ENCODE measurements around the gene AKT2.
A peak's percentile ranks its signal among the peaks of the same experiment; 100 is the strongest.

The AKT2 gene

DNA sequence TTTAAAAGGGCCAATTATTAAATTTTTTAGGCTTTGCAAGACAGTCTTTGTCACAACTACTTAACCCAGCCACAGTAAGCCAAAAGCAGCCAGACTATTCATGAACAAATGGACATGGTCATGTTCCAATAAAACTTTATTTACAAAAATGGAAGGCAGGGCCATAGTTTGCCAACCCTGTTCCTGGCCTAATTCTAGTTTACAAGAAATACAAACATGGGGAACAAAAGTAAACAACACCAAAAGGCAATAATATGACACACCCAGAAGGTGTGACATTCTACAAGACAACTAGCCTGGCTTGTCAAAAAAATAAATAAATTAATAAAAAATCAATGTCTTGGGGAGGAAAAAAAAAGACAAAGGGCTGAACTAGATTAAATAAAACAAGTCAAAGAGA, 33.9 kb downstream of the AKT2 start:
- DNase-seq: no peak

DNA sequence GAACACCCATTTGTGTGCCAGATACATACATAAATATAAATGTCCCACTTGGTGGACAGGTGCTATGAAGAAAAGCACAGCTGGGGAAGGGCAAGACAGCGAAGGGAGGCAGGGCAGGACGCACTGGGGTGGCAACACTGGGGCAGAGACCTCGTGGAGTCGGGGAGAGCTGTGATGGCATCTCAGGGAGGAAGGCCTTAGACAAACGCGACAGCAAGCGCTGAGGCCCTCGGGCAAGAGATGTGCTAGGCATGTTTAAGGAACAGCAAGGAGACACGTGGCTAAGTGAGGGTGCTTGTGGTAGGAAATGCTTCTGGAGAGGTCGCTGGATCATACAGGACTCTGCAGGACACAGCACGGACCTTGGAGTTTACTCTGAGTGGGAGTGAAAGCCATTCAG, 35.4 kb downstream of the AKT2 start:
- DNase-seq: no peak

DNA sequence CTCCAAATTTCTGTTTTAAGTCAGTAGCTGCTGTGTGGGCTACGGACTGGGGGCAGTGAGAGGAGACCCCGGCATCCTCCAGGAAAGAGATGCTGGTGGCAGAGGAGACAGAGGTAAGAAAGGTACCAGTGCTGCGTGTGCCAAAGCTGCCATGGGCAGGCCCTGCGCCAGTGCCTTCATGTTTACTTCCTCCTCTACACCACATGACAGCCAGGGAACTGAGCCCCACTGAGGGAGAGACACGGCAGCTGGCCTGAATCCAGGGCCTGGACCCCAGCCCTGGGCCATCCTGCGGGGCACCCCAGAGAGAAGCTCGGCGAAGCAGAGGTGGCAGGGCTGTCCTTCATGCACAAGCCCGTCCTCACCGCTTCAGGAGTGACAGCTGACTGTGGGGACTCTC, 35.9 kb downstream of the AKT2 start:
- no peak for DNase-seq

DNA sequence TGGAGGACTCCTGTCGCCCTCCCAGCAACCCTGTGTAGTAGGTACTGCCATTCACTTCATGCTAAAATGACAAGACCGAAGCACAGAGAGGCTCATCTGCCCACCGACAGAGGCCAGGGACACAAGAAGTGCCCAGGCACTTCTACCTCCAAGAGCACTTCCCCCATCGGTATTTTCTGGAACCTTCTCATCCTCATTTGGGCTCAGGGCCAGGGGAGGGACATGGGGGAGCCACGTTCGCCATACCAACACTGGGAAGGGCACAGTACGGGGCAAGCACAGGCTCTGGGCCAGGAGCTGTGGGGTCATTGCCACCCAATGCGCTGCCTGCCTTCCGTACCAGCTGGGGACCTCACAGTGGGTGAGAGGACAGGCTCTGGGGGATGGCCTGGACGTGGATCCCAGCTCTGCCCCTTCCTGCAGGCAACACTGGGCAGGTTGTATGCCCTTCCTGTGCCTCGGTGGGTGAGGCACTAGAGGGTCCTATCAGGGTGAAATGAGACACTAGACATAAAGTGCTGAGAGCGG, 37.3 kb downstream of the AKT2 start:
- no peak for DNase-seq

GRCh38 chr19:40247178-40247577, 38.0 kb downstream of the AKT2 start:
- no peak for DNase-seq

DNA sequence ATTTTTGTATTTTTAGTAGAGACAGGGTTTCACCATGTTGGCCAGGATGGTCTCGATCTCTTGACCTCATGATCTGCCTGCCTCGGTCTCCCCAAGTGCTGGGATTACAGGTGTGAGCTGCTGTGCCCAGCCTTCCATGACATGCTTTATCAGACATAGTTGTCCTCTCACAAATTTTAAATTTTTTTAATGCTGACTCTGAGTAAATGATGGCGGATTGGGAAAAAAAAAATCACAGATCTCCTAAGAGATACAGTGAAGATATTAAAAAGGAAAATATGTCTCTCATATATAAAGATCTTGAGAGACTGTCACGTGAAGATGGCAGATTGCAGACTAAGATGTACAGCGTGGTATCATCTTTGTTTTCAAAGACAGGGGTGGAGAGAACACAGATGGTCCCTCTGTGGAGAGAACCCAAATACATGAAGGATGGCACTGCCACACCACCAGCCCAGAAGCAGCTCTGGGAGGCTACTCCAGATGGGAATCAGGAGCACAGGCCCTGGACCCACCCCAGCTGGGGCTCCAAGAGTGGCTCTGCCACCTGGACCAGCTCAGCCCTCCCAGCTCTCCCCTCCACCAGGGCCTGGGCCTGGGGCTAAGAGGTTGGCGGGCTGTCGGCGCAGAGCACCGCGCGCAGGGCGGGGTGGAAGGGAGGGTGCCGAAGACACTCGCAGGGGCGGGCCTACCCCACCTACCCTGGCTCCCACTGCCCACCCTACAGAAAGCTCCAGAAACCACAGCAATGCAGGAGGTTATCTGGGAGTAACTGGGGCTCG, 38.7 kb downstream of the AKT2 start:
- no peak for DNase-seq

DNA sequence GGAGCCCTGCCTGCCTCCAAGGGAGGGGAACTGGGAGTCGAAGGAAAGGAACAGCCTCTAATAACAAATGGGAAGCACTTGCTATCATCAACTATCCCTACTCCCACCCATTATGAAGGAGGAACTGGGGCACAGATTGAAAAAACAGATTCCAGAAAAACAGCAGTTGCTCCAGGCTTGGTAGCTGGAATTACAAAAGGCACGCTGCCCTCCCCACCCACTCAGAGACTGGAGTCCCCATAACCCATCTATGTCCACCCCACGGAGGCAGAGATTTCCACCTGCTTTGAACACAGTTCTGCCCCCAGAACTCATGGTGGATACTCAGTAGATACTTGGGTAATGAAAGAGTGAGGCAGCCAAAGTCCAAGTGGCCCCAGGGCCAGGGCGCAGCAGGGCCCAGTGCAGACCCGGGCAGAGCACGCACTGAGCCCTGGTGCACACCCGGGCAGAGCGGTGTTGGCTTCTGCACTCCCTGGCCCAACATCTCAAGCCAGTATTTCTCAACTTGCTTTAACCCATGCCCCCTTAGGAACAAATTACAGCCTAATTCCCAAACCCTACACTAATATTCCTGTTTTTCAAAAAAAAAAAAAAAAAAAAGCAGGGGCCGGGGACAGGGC, 39.5 kb downstream of the AKT2 start:
- no peak for DNase-seq

- DNase-seq: peak; percentile 14
Measured at GRCh38 chr19:40244579-40245317, 40.4 kb downstream of the AKT2 start.

DNA sequence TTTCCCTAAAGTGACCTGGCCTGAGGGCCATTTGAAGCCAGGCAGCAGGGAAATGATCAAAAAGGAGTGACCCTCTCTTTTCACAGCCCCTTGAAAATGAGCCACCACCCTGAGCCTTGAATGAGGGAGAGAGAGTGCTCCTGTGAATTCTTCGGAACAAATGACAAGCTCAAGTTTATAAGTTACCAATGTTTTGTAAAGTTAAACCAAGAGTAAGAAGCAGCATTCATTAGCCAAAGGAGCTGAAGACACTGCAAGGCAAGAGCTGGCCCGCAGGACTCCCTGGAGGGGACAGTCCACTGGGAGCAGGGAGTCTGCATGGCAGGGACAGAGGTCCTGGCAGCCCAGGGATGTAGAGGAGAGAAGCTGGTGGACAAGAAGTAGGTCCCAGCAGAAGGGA, 42.0 kb downstream of the AKT2 start:
- DNase-seq: no peak

DNA sequence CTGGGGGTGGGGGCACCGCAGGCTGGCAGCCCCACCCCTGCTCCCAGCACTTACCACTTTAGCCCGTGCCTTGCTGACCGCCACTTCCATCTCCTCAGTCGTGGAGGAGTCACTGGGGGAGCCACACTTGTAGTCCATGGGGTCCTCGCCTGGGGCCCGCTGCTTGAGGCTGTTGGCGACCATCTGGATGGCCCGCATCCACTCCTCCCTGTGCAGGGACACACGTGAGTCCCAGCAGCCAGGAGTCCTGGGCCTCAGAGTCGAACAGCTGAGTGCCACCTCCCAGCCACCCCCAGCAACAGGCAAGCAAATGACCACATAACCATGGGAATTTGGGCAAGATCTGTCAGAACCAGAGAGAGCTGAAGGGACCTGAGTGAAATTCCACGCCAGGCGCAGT, 42.7 kb downstream of the AKT2 start:
- no peak for DNase-seq

DNA sequence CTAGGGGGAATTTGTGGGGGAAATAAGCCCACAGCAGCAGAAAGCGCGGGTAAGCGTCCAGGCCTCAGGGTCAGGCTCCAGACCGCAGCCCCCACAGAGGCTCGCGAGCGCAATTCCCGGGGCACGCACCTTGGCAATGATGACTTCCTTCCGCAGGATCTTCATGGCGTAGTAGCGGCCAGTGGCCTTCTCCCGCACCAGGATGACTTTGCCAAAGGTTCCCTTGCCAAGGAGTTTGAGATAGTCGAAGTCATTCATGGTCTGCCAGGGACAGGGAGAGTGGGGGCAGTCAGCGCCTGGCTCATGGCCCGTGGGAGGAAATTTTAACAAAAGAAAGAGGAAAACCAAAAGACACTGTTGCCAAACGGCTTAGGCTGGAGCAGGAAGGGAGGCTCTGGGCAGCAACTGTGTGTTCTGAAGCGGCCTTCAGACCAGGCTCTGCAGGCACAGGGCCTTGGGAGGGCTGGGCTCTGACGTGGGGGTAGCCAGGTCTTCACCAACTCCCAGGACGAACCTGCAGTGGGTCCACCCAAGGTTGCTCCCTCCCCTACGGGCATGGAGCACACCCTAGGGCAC, 43.2 kb downstream of the AKT2 start:
- no peak for DNase-seq

DNA sequence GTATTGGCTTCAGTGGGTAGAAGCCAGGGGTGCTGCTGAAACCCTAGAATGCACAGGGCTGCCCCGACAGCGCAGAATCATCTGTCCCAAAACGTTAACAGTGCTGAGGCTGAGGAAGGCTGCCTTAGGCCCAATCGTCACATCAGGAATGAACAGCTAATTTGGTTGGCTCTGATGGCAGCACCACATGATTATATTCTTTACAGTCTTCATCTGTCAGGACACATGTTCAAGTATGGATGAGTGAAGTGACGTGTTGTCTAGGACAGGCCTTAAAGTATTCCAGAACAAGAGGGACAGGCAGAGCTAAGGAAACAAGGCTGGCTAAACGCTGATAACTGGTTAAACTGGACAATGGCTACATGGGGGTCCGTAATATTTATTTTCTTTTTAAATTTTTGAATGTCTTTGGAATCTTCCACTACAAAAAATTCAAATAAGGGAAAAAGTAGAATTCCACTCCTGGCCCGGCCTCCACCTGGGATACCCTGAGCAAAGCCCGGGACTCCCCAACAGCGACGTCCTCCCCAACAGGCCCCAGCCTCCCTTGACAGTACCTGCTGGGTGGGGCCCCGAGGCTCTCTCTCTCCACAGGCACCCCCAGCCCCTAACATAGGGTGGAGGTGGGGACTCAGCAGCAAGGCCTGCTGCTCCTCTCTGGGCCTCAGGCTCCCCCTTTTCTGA, 43.9 kb downstream of the AKT2 start:
- DNase-seq: no peak

DNA sequence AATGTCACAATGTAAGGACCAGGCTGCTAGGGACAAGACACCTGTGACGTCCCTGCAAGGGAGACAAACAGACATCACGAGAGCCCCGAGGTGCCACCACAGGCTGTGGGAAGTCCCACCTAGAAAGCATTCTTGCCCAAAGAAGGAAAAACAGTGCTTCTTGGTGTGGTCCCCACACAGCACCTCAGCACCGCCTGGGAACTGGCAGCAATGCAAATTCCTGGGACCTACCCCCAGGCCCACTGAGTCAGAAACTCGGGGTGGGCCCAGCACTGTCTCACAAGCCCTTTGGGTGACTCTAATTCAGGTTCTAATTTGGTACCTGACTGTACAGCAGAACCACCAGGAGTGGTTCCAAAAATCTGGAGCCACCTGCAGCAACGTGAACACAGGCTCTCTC, 44.8 kb downstream of the AKT2 start:
- no peak for DNase-seq

GRCh38 chr19:40239415-40240226, 45.5 kb downstream of the AKT2 start:
- DNase-seq: no peak

GRCh38 chr19:40238775-40239174, 46.4 kb downstream of the AKT2 start:
- no peak for DNase-seq

DNA sequence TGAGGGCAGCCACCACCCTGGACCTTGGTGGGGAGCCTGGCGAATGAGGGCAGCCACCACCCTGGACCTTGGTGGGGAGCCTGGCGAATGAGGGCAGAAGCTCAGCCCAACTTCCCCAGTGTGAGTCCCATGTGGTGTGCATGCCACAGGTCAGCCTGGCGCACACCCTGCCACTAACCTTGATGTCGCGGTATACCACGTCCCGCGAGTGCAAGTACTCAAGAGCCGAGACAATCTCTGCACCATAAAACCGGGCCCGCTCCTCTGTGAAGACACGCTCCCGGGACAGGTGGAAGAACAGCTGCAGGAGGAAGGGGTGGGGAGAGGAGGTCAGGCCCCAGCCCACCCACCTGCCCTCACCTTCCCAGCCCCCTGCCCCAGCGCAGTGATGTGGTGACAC, 47.4 kb downstream of the AKT2 start:
- DNase-seq: no peak

DNA sequence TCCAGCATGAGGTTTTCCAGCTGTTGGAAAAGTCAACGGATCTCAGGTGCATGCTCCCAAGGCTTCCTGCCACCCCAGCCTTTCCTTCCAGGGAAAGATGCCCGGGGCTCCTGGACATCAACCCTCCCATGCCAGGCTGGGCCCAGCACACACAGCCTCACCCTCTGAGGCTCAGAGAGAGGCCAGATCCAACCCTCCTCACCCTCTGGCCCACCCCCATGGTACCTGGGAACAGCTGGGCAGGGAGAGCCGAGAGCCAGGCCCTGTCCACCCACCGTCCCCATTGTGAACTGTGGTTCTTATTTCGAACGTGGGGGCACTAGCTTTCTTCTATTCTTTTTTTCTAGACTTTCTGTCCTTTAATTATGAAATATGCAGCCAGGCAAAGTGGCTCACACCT, 48.8 kb downstream of the AKT2 start:
- no peak for DNase-seq

- DNase-seq: no peak
Measured at GRCh38 chr19:40236026-40236355, 49.2 kb downstream of the AKT2 start.

GRCh38 chr19:40235238-40236025, 49.7 kb downstream of the AKT2 start:
- no peak for DNase-seq

DNA sequence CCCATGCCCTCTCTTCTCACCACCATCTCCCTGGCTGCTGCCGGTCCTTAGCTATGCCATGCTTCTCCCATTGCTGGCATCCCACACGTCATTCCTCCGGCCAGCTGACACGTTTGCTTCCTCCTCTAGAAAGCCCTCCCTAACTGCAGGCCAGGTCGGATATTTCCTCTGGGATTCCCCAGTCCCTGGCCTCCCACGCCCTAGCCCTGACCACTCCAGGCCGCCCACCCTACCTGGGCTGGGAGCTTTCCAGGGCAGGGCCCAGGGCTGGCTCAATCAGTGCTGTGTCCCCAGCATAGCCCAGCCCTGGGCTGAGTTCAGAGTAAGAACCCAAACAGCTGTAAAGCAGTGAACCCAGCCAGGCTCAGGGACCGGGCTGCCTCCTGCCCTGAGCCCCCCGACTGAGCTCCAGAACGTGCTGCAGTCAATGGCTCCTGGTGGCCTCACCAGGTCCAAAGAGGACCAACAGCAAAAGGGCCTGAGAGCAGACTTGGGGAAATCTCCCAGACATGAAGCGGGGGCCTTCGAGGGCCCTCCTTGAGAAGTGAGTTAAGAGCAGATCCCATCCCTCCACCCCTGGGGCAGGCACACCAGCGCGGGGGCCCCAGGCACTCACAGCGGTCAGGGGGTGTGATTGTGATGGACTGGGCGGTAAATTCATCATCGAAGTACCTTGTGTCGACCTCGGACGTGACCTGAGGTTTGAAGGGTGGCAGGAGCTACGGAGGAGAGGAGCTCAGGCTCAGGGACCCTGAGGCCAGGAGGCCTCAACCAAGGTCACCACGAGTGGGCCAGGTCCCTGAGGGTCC, 50.5 kb downstream of the AKT2 start:
- no peak for DNase-seq
